Hematopoietic multipotent progenitor cell (in vitro differentiated cells): ENCODE data around the gene ZNF184. TPM values are rescaled to one million over a fixed set of nuclear protein-coding genes. Genes with fewer than 3 reads are reported as not detected.

Experiments used
- DNase-seq, 3 donors: peaks; one replicate each; pipeline ENCODE4 v3.0.0-alpha.2; 2011 to 2015; ENCODE audit warnings: low read depth in 2 of 3, low spot score in 2 of 3
- total RNA-seq: library from RNA; depleted of rRNA; stranded (reverse); fragments of >200 nt; gene quantifications from one replicate; pipeline ENCODE4 v1.2.3, GENCODE V29; 2012

Gene ZNF184
- 6.7 TPM for total RNA-seq

DNA sequence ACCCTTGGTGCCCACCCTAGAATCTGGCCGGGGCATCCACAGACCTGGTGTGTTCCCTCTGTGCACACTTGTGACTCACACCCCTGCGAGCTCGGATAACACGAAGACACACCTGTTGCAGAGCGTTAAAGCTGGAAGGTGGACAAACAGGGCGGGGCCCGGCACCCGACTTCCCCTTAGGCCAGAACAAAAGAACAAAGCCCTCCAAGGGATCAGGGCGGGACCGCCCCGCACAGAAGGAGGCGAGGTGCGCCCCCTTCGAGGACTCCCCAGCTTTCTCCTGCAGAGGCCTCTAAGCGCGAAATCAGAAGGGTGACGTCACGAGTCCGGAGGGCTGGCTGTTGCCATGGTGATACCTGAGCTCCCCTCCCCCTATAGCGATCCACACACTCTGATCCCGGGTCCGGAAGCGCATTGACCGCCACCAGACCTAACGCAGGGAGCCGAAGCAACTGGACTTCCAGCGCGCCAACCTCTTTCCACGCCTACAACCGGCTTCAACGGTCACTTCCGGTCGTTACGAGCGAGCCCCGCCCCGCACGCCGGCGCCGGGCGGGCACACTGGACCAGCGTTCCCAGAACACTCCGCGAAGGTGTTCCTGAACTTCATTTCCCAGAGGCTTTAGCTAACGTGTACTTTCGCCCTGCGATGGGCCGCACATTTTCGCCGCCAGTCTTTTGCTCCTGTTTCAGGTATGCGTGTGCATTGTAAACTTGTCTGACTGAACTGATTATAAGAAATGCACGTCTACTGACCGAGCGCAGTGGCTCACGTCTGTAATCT is at the start of gene ZNF184:
ZNF184 (minus strand) TSS at position 489 of the 784 bp plus-strand sequence. CDS start 811 bp downstream, outside the sequence.
- DNase-seq: peak; percentile 76 to 97 (median 96)

DNA sequence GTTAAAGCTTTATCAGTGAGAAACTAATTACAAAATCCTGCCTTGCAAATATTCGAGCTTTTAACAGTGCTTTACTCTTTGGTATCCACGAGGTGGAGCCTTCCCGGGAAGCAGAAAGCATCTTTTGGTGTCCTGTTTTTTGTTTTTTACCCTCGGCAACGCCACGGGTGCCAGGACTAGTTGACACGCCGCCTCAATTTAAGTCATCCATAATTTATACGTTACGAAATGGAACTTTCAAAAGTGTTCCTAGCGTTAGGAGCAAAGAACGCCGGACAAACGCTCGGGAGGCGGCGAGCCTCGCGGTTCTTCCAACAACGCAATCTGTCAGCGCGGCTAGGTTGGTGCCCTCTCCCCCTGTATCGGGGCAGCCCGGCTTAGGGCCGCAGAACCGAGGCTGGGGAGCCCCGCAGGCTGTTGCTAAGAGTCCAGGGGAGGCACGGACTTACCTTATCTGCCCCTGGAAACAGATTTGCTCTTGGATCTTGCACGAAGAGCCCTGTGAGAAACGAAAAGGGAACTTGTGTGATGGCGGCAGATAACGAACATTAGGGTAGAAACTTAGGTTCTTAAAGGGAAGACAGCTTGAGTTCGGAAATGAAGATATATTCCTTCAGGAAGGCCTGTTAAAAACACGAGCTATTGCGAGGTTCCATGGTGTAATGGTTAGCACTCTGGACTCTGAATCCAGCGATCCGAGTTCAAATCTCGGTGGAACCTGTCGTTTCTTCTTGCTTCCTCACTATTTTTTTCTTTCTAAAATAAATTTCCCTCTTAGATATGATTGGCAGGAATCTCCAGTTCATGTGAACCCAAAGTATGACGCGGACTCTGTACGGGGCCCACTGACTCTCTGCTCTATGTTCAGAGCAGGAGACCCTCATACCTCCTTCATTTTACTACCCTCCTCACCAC is 46.2 kb upstream of the ZNF184 start:
- peak; percentile 60 to 93 (median 81) for DNase-seq

DNA sequence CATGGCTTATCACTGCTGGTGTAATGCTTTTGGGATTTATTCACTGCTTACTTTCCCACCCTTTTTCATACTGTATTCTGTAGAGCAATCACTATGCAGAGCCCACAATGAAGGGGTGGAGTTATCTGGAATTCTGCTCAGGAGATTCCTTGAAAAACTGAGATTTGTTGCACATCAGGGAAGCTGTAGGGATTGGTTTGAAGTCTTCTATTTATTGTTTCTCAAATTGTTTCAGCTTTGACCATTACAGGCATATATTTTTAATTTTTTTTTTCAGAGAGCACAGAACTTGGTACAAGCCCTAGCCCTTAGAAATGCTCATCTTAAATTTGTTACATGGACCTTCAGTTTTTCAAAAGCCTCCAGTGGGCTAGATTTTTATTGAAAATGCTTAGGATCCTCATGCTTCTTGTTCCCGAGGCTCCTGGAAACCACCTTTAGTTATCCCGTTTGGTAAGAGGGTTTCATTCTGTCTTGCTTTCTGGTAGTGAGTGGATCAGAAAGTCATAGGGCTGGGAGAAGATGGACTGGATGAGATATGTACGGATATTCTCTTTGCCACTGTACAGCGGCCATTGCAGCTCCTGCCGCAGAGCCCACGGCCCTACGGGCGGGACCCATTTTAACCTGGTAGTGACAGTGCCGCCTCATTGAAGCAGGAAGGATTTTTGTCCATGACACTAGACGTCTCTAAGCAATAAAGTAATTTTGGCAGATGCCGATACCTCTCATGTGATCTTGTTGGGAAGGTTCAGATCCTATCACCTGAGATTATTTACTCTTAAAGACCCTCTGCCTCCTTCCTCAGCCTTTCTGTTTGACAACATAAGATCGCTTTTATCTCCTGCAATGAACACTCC is 45.3 kb upstream of the ZNF184 start:
- DNase-seq: no peak

DNA sequence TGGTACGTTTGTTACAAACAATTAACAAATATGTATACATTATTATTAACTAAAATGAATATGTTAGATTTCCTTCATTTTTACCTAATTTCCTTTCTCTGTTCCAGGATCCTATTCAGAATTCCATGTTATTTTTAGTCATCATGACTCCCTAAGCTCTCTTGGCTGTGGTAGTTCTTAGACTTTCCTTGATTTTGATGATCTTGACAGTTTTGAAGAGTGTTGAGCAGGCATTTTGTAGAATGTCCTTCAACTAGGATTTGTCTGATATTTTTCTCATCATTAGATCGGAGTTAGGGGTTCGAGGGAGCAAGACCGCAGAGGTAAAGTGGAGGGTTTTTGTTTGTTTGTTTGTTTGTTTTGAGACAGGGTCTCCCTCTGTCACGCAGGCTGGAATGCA is 44.3 kb upstream of the ZNF184 start:
- DNase-seq: no peak

DNA sequence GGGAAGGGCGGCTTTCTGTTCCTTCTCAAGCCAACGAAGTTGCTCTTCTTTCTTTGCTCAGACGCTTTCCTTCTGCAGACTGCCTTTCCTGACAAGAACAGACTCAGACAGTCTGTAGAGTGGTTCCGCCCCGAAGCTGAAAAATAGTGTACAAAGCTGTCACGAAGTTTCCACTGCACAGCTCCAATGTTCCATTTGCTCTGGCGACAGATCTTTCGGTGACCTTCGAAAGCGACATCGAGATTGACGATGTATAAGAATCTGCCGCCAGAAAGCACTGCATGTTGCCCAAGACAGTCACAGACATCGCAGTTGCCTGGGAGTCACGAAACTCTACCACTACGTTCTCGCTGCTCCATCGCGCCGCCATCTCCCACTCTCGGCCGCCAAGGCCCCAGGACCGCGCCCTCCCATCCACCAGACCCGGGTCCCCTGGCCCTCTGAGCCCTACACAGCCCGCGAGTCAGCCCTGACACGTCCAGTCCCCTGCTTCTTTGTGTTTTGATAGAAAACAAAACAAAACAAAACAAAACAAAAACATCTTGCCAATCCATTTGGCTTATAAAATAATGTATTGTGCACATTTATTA is 42.1 kb upstream of the ZNF184 start:
- DNase-seq: no peak

DNA sequence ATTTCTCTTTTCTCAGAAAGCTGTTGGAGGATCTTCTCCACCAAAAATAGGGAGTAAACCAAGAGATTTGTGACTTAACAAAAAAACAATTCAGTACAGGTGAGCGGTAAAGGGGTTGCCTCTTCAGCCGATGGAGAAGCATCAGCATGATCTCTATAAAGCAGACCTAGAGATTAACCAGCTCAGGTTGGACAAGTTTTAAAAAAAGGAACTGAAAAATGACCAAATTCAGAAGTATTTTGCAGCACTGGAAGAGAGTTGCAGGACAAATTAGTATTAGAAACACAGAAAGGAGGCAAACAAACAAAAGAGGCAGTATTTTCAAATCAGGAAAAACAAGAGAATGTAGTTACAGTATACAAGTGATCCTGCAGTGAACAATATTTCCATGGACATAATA is 39.6 kb upstream of the ZNF184 start:
- no peak for DNase-seq

DNA sequence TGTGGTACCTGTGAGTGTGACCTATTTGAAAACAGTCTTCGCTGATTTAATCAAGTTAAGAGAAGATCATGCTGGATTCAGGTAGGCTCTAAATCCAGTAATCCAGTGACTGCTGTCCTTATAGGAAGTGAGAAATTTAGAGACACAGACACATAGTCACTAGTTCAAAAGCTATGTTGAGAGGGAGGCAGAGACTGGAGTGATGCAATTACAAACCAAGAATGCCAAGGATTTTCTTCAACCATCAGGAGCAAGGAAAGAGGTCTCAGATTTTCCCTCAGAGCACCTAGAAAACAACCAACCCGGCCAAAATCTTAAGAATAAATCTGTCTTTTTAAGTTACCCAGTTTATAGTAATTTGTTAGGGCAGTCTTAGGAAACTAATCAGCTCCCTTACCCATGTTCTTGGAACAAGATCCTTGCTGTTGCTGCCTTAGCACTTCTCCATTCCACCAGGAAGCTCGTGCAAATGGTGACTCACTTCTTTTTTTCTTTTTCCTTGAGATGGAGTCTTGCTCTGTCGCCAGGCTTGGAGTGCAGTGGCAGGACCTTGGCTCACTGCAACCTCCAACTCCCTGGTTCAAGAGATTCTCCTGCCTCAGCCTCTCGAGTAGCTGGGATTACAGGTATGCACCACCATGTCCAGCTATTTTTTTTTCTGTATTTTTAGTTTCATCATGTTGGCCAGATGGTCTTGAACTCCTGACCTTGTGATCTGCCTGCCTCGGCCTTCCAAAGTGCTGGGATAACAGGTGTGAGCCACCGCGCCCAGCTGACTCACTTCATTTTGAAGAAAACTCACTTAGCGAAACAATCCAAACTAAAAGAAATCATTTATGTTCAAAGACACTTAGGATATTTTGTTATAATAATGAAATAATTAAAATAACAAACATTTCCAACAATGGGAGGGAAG is 34.4 kb upstream of the ZNF184 start:
- no peak for DNase-seq

DNA sequence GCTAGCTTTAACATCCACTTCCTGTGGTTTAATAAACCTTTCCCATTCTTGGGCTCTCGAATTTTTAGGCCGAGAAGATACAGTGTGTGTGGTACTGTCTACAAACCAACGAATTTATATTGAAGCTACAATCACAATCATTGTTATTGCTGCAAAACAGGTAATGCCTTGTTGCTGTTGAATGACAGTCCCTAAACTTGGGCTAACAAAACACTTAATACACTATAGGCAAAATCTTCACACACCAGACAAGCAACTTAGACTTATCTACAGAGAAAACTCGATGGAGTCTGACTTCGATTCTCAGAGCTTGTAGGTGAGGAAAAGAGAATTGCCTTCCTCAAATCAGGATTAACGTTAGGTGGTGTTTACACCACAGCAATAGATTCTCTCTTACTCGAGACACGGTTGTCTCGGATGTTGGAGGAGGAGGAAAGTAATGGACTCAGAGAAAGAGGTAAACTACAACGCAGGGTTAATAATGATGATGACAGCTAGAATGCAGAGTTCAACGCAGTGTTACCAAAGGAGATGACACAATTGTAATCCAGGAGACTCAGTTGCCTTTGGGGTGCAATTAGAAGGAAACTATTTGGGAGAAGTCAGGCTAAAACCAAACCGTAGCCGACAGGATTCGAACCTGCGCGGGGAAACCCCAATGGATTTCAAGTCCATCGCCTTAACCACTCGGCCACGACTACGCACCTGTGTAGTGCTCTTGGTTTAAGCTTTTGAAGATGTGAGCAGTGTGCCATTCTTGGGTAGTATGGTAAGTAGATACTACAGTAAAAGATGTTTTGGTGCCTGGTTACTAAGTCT is 32.5 kb upstream of the ZNF184 start:
- peak in 1 of 3 donors; percentile 29 for DNase-seq

DNA sequence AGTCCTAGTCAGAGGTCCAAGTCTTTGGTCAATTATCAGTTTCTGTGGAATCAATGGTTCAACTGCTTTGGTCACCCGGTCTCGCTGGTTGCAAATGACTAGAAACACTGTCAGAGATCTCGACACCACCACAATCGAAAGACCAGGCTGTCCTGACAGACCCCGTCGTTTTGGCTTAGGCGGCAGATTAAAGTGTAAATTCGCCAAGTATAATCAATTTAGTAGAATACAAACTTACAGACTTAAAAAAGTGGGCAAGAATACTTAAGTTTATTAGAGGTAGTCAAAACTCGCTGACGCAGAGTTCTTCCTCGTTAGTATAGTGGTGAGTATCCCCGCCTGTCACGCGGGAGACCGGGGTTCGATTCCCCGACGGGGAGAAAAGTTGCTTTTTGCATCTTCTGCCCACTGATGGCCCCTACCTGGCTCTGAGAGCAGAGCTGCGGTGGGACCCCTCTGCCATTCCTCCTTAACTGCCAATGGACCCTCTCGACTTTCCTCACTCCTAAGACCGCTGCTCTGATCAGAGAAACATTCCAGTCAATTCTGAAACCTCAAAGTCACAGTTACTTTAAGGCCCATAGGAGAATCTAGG is 30.6 kb upstream of the ZNF184 start:
- DNase-seq: peak; percentile 52 to 92 (median 75)

DNA sequence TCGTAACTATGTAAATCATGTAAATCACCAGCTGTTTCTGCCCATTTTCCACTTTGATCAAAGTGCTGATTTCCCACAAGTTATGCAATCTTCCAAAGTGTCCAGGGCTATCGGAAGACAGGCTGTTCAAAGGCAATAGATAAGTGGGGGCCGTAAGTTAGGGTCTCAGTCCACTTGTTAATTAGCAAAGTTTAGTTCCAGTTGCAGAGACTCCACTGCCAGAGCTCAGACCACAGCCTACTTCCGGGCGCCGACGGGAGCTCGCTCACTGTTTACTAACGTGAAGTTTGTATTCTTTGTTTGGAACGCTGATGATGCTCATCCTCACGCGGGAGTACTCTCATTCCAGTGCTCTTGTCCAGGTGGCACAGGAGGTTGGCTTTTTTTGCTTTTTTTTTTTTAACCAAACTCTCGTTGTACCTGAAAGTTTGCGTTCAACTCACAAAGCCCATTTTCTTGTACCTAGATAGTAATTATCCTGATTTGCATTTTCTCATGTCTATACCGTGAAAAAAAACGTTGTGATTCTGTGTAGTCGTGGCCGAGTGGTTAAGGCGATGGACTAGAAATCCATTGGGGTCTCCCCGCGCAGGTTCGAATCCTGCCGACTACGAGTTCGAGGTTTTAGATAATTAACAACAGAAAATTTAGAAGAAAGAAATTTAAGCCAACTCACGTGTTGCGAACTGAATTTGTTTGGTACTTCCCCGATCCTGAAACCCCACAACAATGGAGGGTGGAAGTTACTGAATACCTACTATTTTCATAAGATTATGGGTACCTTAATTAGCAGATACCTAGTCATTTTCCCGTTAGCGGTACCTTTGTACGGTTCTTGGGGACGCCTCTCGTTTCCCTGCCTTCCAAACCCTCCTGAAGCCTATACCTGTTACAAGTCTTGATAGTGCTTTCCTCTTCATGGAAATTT is 29.9 kb upstream of the ZNF184 start:
- peak; percentile 42 to 83 (median 60) for DNase-seq

DNA sequence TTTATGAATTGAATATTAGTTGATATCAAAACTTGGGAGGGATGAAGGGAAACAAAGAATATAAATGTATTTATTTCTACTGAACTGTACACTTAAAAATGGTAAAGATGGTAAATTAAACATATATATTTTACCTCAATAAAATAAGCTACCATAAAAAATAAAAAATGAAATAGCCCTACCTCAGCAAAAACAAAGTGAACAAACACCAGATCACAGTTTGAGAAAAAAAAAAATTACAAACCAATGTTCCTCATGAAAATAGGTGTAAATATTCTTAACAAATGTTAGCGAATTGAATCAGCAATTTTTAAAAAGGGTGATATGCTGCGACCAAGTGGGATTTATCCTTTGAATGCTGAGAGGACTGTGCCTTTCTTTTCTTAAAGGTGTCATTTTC is 28.3 kb upstream of the ZNF184 start:
- no peak for DNase-seq

DNA sequence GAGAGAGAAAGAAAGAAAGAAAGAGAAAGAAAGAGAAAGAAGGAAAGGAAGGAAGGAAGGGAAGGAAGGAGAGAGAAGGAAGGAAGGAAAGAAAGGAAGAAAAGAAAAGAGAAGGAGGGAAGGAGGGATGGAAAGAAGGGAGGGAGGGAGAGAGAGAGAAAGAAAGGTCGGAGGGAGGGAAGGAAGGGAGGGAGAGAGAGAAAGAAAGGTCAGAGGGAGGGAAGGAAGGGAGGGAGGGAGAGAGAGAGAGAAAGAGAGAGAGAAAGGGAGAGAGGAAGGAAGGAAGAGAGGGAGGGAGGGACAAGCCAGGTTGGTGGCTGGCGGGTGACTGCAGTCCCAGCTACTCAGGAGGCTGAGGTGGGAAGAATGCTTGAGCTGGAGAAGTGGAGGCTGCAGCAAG is 27.3 kb upstream of the ZNF184 start:
- no peak for DNase-seq

DNA sequence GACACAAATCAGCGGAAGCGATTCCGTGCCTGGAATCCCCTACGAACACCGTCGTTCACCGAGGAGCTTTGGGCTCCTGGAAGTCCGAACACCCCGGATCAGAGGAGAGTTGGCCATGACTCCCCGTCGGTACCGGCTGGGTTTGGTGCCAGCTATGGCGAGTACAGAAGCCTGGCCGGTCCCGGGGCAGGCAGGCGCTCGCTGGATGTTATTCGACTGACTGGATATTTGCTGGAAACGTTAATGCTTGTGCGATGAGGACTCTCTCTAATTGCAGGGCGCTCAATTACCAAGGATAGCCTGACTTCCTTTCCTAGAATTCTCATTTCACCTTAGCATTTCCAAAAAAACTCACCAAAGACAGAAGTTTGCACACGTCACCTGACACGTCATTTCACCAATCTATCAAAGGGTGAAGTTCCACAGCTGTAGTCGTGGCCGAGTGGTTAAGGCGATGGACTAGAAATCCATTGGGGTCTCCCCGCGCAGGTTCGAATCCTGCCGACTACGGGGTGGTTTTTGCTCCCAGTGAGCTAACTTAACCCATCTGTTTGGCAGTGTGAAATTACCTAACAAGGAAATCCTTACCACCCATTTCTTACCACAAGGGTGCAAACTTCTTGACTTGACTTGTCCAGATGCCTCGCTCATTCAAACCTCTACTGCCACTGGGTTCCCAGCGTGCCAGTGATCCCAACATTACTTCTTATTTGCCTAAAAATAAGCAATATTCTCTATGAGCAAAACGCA is 22.7 kb upstream of the ZNF184 start:
- DNase-seq: peak in 1 of 3 donors; percentile 72

DNA sequence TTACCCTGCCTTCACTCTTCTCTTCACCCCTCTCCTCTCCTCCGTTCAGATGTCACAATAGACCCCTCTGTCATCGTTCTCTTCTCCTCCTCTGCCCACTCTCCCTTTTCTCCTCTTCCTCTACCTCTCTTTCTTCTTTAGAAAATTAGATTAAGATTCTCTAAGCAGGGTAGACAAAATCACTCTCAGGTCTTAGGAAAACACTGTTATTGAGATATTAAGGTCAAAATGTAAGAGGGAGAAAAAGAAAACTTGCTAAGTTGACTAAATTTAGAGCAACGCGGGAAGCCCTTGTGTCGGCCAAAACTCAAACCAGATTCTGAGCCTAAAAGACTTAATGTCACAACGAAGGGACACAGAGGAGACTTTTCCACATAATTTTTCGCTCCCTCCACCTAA is 22.1 kb upstream of the ZNF184 start:
- DNase-seq: peak in 1 of 3 donors; percentile 35

DNA sequence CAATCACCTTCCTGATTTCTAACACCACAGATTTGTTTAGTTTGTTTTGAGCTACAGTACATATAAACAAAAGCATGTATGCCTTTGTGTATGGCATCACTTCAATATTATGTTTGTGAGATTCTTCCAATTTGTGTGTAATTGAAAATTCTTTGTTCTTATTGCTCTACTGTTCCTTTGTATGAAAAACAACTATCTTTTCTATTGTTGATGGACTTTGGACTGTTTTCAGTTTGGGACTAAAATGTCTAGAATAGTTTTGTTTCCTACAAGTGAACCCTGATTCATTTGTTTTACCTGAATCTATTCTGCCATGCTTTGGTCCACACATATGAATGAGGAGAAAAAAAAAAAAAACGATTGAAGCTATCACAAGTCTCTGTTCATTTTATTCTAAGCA is 21.2 kb upstream of the ZNF184 start:
- DNase-seq: no peak

DNA sequence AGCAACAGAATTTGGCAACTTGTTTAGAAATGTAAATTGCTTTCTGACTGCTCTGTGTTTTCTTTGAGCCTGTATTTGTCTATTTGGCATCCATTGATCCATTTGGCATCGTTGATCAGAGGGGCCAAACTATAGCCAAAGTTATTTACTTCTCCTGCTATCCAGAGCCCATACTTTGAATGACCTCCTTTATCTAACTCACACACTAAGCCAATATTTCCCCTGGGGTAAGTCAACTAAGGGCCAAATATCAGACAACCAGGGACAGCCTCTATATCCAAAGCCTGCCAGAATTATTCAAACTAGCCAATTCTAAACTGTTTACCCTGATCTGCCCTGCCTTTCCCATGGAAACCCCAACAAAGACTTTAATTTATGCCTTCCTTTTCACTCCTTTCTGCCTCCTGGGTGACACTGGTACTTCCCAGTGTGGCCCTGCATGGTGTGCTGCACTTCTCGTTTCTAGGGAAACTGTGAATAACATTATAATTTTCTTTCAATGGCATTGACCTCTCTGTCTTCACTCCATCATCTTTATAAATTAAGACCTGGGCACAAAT is 19.8 kb upstream of the ZNF184 start:
- no peak for DNase-seq
